COLO668 (cell line): ENCODE data around the gene ZNF625.
"Not testable (repeated sequence)": the region's sequence is repeated elsewhere in the genome, so short reads cannot be mapped to it uniquely, and the experiment has no call there.

Source experiments
- DNase-seq: peaks from one replicate; lab custom pipeline; 2025; ENCODE audit not compliant: unreplicated experiment; lab: John Stamatoyannopoulos, UW

ZNF625 gene

GRCh38 chr19:12139269-12139668 is 17.3 kb downstream of the ZNF625 start:
- DNase-seq = no peak

GRCh38 chr19:12137221-12137940 is 19.2 kb downstream of the ZNF625 start:
- no peak for DNase-seq

DNA sequence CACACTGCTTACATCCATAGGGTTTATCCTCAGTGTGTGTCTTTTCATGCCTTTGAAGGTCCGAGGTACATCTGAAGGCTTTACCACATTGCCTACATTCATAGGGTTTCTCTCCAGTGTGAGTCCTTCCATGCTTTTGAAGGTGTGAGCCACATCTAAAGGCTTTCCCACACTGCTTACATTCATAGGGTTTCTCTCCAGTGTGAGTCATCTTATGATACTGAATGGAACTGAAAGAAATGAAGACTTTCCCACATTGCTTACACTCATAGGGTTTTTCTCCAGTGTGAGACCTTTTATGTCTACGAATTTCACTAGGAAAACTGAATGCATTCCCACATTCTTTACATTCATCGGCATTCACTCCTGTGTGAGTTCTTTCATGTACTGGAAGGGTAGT is 23.5 kb downstream of the ZNF625 start:
- no peak for DNase-seq

- no peak for DNase-seq
These were observed 29.8 kb downstream of the ZNF625 start for GRCh38 chr19:12126707-12127106.

GRCh38 chr19:12117201-12117970 is 39.1 kb downstream of the ZNF625 start:
- no peak for DNase-seq

GRCh38 chr19:12113121-12113520 is 43.4 kb downstream of the ZNF625 start:
- no peak for DNase-seq

GRCh38 chr19:12112701-12113100 is 43.8 kb downstream of the ZNF625 start:
- no peak for DNase-seq

GRCh38 chr19:12111943-12112637 is 44.4 kb downstream of the ZNF625 start:
- DNase-seq = no peak

DNA sequence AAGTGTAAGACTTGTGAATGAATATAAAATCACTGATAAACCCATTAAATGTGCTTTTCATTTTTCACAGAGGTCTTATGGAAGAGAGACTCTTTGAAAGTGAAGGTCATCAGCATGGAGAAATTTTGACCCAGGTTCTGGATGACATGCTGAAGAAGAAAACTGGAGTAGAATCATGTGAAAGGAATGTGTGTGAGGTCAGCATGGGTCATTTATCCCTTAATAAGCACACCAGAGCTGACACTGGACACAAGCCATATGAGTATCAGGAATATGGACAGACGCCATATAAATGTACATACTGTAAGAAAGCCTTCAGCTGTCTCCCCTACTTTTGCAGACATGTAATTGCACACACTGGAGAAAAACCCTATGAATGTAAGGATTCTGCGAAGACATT is 45.4 kb downstream of the ZNF625 start:
- DNase-seq = no peak

DNA sequence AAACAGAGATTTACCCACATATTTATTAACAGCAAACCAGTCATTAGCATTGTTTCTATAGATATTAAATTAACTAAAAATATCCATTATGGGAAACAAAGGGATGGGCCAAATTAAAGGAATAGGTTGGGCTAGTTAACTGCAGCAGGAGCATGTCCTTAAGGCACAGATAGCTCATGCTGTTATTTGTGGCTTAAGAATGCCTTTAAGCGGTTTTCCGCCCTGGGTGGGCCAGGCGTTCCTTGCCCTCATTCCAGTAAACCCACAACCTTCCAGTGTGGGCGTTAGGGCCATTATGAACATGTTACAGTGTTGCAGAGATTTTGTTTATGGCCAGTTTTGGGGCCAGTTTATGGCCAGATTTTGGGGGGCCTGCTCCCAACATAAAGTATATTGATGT is 52.6 kb downstream of the ZNF625 start:
- not testable (repeated sequence) for DNase-seq

DNA sequence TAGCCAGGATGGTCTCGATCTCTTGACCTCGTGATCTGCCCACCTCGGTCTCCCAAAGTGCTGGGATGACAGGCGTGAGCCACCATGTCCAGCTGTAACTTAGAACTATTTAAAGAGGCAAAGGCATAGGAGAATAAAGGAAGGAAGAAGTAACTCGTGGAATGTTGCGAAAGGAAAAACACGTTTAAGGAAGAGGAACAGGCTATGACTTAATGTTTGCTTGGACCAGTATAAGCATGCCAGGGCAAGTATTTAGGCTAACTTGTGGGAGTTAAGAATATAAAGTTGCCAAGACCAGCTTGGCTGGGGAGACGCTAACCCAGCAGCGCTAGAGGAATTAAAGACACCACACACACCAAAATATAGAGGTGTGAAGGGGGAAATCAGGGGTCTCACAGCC is 58.5 kb downstream of the ZNF625 start:
- DNase-seq = no peak

DNA sequence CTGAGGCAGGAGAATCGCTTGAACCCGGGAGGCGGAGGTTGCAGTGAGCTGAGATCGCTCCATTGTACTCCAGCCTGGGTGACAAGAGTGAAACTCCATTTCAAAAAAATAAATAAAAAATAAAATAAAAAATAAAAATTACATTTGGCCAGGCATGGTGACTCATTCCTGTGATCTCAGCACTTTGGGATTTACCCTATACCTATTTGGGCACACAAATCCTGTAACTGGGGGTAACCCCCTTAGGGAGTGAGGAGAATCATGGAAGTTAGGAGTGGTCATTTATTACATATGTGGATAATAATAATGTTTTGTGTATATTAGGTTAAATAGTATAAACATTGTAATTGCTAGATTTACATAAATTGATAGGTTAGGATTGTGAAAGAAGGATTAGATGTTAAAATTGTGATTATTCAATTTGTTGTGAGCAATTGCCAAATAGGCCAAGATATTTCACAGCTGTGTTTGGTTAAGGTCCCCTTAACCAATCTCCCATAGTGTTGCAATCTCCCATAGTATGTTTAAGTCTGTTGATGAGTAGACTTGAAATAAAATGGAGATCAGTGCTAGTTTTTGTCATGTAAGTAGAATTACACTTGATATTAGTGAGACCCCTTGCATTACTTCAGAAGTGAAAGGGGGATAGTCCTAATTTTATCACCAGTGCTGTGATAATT is 61.3 kb downstream of the ZNF625 start:
- no peak for DNase-seq
